ENCODE data around the gene KRT3. TPM values are rescaled to one million over a fixed set of nuclear protein-coding genes. Genes with fewer than 3 reads are reported as not detected.

The KRT3 gene
- total and polyA plus RNA-seq, 10 of the 15 experiments (the other 5 are each of a cell fraction or from before 2014, with no cell fraction given), result not detected

DNA sequence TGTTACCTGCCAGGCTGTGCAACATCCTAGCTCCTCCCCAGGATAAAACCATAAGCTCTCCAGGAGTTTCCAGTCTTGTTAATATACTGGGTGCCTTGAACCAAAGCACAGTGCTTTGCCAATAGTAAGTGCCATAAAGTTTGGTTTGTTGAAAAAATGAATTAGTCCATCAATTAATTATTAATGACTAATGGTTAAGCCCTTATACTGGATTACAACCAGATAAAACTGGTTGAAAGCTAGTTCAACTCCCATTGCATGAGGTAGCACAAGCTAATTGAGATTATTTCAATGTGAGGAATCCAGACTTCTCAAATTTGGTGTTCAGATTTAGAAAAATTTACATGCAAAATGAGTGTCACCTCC is 1.6 kb upstream of the KRT3 start:
- no peak for DNase-seq (ENCODE audit: low read depth, low spot score)

More for the DNA sequence above, 1.6 kb upstream of the KRT3 start:
- FAIRE-seq (no peak), ATAC-seq (no peak)
- POLR2A ChIA-PET, result no interaction called here
- CTCF ChIA-PET, result interaction anchor here (1.1 kb wide), 1 partner anchor 73 kb away, joined by 4 read pairs; no protein-coding TSS in a partner anchor
- RAD21 ChIA-PET (ENCODE audit: unreplicated experiment), result no interaction called here
- in situ Hi-C loops (cut with MboI), result no loop called here
- Histone ChIP-seq H3K27ac (ENCODE audit: control insufficient read depth, insufficient read depth) (no peak overlapping the region), H3K4me2 (ENCODE audit: control insufficient read depth, insufficient read depth) (no peak overlapping the region), H4K20me1 (ENCODE audit: control insufficient read depth, insufficient read depth) (no peaks in the 10 kb centered on the region), H3K4me3 (no peak overlapping the region), H3K36me3 (ENCODE audit: control insufficient read depth in 2 of 2, insufficient read depth in 2 of 2, low read length in 1 of 2) (no peaks in the 10 kb centered on the region), H2AFZ (ENCODE audit: control insufficient read depth, low read depth, low read length) (no peak overlapping the region), H3K27me3 (replicated peaks in 1 of 2; ENCODE audit: control insufficient read depth in 2 of 2, insufficient read depth in 2 of 2, low read length in 1 of 2) (peaks cover 0 to 2% of the 10 kb centered on the region in 2 experiments; a peak in 1 of 4 replicates), H3K9ac (ENCODE audit: control insufficient read depth, insufficient read depth, low read length) (no peak overlapping the region), H3K9me3 (replicated peaks; ENCODE audit: control insufficient read depth, insufficient read depth, low read length) (no peaks in the 10 kb centered on the region), H3K4me1 (ENCODE audit: control insufficient read depth, insufficient read depth, low read length) (no peaks in the 10 kb centered on the region), H3K79me2 (ENCODE audit: control insufficient read depth, insufficient read depth, low read length) (no peaks in the 10 kb centered on the region)
- SMC1A ChIA-PET (ENCODE audit: uncharacterized antibody, unreplicated experiment), result no interaction called here
- TF ChIP-seq ZNF622 (IDR thresholded peaks at IDR 0.05), result no peak
- TF ChIP-seq NR2C1 (IDR thresholded peaks at IDR 0.05), result no peak
- TF ChIP-seq, protein P1, sequence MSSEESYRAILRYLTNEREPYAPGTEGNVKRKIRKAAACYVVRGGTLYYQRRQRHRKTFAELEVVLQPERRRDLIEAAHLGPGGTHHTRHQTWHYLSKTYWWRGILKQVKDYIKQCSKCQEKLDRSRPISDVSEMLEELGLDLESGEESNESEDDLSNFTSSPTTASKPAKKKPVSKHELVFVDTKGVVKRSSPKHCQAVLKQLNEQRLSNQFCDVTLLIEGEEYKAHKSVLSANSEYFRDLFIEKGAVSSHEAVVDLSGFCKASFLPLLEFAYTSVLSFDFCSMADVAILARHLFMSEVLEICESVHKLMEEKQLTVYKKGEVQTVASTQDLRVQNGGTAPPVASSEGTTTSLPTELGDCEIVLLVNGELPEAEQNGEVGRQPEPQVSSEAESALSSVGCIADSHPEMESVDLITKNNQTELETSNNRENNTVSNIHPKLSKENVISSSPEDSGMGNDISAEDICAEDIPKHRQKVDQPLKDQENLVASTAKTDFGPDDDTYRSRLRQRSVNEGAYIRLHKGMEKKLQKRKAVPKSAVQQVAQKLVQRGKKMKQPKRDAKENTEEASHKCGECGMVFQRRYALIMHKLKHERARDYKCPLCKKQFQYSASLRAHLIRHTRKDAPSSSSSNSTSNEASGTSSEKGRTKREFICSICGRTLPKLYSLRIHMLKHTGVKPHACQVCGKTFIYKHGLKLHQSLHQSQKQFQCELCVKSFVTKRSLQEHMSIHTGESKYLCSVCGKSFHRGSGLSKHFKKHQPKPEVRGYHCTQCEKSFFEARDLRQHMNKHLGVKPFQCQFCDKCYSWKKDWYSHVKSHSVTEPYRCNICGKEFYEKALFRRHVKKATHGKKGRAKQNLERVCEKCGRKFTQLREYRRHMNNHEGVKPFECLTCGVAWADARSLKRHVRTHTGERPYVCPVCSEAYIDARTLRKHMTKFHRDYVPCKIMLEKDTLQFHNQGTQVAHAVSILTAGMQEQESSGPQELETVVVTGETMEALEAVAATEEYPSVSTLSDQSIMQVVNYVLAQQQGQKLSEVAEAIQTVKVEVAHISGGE (CRISPR knock-in tag; IDR thresholded peaks at IDR 0.05), result no peak
- TF ChIP-seq NBN (IDR thresholded peaks at IDR 0.05), result no peak
- TF ChIP-seq WRNIP1 (IDR thresholded peaks at IDR 0.05; ENCODE audit: borderline replicate concordance, low read depth, low read length), result no peak
- TF ChIP-seq TARDBP (IDR thresholded peaks at IDR 0.05; ENCODE audit: borderline replicate concordance), result no peak
- no peak for TF ChIP-seq MTA2 (IDR thresholded peaks at IDR 0.05; ENCODE audit: low read depth)
- TF ChIP-seq, protein P2, sequence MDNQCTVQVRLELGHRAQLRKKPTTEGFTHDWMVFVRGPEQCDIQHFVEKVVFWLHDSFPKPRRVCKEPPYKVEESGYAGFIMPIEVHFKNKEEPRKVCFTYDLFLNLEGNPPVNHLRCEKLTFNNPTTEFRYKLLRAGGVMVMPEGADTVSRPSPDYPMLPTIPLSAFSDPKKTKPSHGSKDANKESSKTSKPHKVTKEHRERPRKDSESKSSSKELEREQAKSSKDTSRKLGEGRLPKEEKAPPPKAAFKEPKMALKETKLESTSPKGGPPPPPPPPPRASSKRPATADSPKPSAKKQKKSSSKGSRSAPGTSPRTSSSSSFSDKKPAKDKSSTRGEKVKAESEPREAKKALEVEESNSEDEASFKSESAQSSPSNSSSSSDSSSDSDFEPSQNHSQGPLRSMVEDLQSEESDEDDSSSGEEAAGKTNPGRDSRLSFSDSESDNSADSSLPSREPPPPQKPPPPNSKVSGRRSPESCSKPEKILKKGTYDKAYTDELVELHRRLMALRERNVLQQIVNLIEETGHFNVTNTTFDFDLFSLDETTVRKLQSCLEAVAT (IDR thresholded peaks at IDR 0.05), result no peak
- no peak for TF ChIP-seq JUNB (IDR thresholded peaks at IDR 0.05)
- no peak for TF ChIP-seq BACH1 (IDR thresholded peaks at IDR 0.05; ENCODE audit: borderline replicate concordance)
- no peak for TF ChIP-seq ZNF274 (IDR thresholded peaks at IDR 0.05; ENCODE audit: insufficient read depth, insufficient read length)
- TF ChIP-seq IRF4 (IDR thresholded peaks at IDR 0.05; ENCODE audit: low read depth, low read length), result no peak
- BruUV-seq (replicated peaks), result no TSS peak
- intact Hi-C loops (cut with micrococcal nuclease; ENCODE audit: unreplicated experiment), result no loop called here

Data from GM12878 (cell line).